A549 treated with RU486 at 1 μM for 4 hours (cell line): ENCODE measurements around the gene TMEM127. TPM values are rescaled to one million over a fixed set of nuclear protein-coding genes. Genes with fewer than 3 reads are reported as not detected.

Source experiments
- total RNA-seq: library from RNA; stranded (reverse); fragments of 200-300 nt; extraction: Qiagen RNA extraction; gene quantifications from 5 replicates; pipeline ENCODE4 v1.2.3, GENCODE V29; 2022; ENCODE audit warnings: low read depth

Gene TMEM127
- 35.7 to 49.9 TPM (median 45.7 TPM) in 5 replicates for total RNA-seq

GRCh38 chr2:96265840-96266679 is at the start of gene TMEM127, which contains the start of gene CIAO1:
Gene TMEM127, minus strand, starts transcription at chr2:96265997. Its CDS starts 616 bp downstream, at chr2:96265381.
Gene CIAO1, plus strand, starts transcription at chr2:96266225. Its CDS starts 126 bp downstream, at chr2:96266351.

GRCh38 chr2:96305091-96305978 is 39.5 kb upstream of the TMEM127 start, which contains the start of gene SNRNP200:
Gene SNRNP200, minus strand, starts transcription at chr2:96305546. Its CDS starts 109 bp downstream, at chr2:96305437.

GRCh38 chr2:96208143-96209010 is 57.4 kb downstream of the TMEM127 start, which contains the start of gene STARD7:
Gene STARD7, minus strand, starts transcription at chr2:96208827. Its CDS starts 393 bp downstream, at chr2:96208434.

Other genes with a start within 250 kb of the TMEM127 start
- not detected in 5 replicates for gene GPAT2, start 231.1 kb downstream of the TMEM127 start, total RNA-seq
- 0.06 to 0.10 TPM (median 0.06 TPM) in 4 of 5 replicates, not detected in the other for gene ADRA2B, start 149.4 kb downstream of the TMEM127 start, total RNA-seq
- not detected in 5 replicates for gene ASTL, start 127.5 kb downstream of the TMEM127 start, total RNA-seq
- gene DUSP2, start 120.6 kb downstream of the TMEM127 start, total RNA-seq: 0.14 to 0.85 TPM (median 0.51 TPM) in 5 replicates
- gene STARD7, start 57.2 kb downstream of the TMEM127 start, total RNA-seq: 84.0 to 103 TPM (median 98.3 TPM) in 5 replicates
- gene CIAO1, start 228 bp upstream of the TMEM127 start, total RNA-seq: 67.8 to 89.5 TPM (median 86.5 TPM) in 5 replicates
- gene SNRNP200, start 39.5 kb upstream of the TMEM127 start, total RNA-seq: 114 to 129 TPM (median 120 TPM) in 5 replicates
- gene ITPRIPL1, start 59.3 kb upstream of the TMEM127 start, total RNA-seq: not detected in 5 replicates
- gene NCAPH, start 69.8 kb upstream of the TMEM127 start, total RNA-seq: 41.7 to 53.6 TPM (median 46.7 TPM) in 5 replicates
- gene NEURL3, start 239.4 kb upstream of the TMEM127 start, total RNA-seq: 1.1 to 1.9 TPM (median 1.8 TPM) in 5 replicates